Vagina (tissue), 2 donors: Measurements from ENCODE around the gene ASCL2. TPM values are rescaled to one million over a fixed set of nuclear protein-coding genes. Genes with fewer than 3 reads are reported as not detected.

Experiments used
- DNase-seq, 2 donors: peaks; one replicate each; pipeline ENCODE4 v3.0.0-alpha.2; 2017; ENCODE audit errors: extremely low spot score in 2 of 2
- H3K27ac ChIP-seq: fragments of 200-600 bp; sonication (generic); one replicate; pipeline ENCODE4 v1.5.1; 2019
- H3K27me3 ChIP-seq: fragments of 200-600 bp; sonication (generic); one replicate; pipeline ENCODE4 v1.5.1; 2019
- H3K36me3 ChIP-seq, 2 donors: fragments of 200-600 bp; sonication (generic); one replicate each; pipeline ENCODE4 v1.5.1; 2017 to 2019
- H3K4me1 ChIP-seq: fragments of 200-600 bp; sonication (generic); one replicate; pipeline ENCODE4 v1.5.1; 2019
- H3K4me3 ChIP-seq, 2 donors: fragments of 200-600 bp; sonication (generic); 1 replicate in 1 of 2; 2 replicates in 1 of 2; pipeline ENCODE4 v1.5.1; 2016 to 2019
- H3K9me3 ChIP-seq: fragments of 200-600 bp; sonication (generic); one replicate; pipeline ENCODE4 v1.5.1; 2019
- POLR2A ChIP-seq, 2 donors: fragments of 450-650 bp; IDR thresholded peaks; one replicate each; pipeline ENCODE4 v1.6.1; 2017; ENCODE audit warnings: antibody characterized with exemption in 2 of 2, mild to moderate bottlenecking in 2 of 2, moderate library complexity in 2 of 2
- POLR2AphosphoS5 ChIP-seq, 2 donors: sonication (generic); formaldehyde crosslinking; IDR thresholded peaks; one replicate each; pipeline ENCODE4 v1.9.0; 2017; ENCODE audit warnings: antibody characterized with exemption in 2 of 2, mild to moderate bottlenecking in 2 of 2, low read depth in 1 of 2; ENCODE audit not compliant: insufficient read depth in 1 of 2
- intact Hi-C: fragments of 100-400 bp; cut with DNase I; formaldehyde crosslinking; loops from one replicate; pipeline ENCODE4 v1.15.1; 2023
- total RNA-seq: library from RNA; depleted of rRNA; stranded (reverse); fragments of >200 nt; gene quantifications from one replicate; pipeline ENCODE4 v1.2.3, GENCODE V29; 2016
- TF ChIP-seq, protein P1 (sequence below), 3 experiments: fragments of 450-650 bp in 2 of 3; fragments of 200-600 bp in 1 of 3; sonication (generic) in 1 of 3; IDR thresholded peaks; one replicate each; pipeline ENCODE4 v1.5.1; 2017 to 2019; ENCODE audit warnings: antibody characterized with exemption in 3 of 3, mild to moderate bottlenecking in 2 of 3, moderate library complexity in 2 of 3

The ASCL2 gene
- total RNA-seq, 1 donor from 2014 or later = 3.7 TPM

DNA sequence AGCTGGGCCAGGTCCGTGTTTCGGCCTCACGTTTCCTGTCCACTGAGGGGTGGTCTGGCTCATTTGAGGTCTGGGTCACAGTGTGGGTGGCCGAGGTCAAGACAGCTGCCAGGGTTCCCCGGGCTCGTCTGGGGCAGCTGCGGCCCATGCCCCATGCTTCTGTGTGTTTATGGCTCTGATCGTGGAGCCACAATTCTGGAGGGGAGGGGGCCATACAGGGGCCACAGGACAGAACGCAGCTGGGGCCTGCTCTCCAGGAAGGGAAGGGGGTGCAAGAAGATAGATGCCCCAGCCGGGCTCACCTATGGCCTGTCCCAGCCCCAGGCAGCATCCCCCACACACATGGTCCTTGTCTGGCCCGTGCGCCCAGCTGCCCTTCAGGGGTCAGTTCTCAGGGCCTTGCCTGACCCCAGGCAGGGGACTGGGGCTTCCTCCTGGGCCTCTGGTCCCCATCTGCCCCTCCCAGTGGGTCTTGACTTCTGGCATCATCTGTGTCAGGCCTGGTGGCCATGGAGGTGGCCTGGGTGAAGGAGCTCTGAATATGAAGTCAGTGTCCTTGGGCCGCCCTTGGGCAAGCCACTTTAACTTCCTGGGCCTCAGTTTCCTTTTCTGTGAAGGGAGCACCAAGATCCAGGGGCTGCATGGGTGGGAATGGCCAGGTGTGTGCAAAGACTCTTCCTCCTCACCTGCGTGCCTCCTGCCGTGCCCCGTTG is 39.8 kb upstream of the ASCL2 start:
- Histone ChIP-seq H3K9me3 (no peaks in the 10 kb centered on the region), H3K4me1 (peaks cover 80% of the 10 kb centered on the region), H3K4me3 (no peak overlapping the region), H3K27ac (peak overlapping the region; percentile 97), H3K36me3 (no peaks in the 10 kb centered on the region), H3K27me3 (no peaks in the 10 kb centered on the region)
- DNase-seq = no peak
- intact Hi-C loops = no loop called here
- TF ChIP-seq POLR2AphosphoS5 (IDR thresholded peaks at IDR 0.05; ENCODE audit: insufficient read depth in 1 of 2, low read depth in 1 of 2) (no peak), POLR2A (IDR thresholded peaks at IDR 0.05) (no peak)
- TF ChIP-seq, protein P1, sequence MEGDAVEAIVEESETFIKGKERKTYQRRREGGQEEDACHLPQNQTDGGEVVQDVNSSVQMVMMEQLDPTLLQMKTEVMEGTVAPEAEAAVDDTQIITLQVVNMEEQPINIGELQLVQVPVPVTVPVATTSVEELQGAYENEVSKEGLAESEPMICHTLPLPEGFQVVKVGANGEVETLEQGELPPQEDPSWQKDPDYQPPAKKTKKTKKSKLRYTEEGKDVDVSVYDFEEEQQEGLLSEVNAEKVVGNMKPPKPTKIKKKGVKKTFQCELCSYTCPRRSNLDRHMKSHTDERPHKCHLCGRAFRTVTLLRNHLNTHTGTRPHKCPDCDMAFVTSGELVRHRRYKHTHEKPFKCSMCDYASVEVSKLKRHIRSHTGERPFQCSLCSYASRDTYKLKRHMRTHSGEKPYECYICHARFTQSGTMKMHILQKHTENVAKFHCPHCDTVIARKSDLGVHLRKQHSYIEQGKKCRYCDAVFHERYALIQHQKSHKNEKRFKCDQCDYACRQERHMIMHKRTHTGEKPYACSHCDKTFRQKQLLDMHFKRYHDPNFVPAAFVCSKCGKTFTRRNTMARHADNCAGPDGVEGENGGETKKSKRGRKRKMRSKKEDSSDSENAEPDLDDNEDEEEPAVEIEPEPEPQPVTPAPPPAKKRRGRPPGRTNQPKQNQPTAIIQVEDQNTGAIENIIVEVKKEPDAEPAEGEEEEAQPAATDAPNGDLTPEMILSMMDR (IDR thresholded peaks at IDR 0.05) = no peak

DNA sequence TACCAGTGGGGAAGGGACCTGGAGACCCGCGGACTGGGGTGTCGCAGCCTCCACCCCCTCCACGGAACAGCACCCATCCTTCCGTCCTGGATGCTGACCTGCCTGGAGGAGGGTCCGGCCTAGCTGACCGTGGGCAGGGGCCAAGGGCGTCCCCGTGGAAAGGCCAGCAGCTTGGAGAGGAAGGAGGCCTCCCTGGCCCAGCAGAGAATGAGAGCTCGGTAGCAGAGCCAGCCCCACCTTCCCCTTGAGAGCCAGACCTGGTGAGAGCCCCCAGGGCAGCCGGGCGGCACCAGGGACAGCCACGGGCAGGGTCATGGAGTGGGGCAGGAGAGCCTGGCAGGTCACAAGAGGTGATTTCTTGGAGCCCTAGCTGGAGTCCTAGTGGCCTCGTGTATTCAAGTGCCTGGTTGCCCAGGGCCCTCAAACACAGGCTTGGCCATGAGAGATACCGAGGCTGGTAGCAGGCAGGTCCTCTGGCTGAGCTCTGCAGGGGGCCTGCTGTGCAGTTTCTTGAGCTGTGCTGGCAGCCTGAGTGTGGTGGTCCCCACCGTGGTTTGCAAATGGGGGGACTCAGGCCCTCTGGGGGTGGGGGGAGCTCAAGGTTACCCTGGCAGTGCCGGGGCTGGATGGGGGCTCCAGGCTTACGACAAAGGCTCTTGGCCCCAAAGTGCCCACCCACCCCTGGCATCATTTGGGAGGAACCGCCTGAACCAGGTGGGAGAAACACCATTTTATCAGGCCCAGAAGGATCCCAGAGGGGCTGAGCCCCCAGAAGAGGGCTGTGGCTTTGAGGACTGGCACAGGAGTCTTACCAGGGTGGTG is 39.1 kb upstream of the ASCL2 start:
- Histone ChIP-seq H3K27ac (peak overlapping the region; percentile 51), H3K4me3 (no peak overlapping the region), H3K36me3 (no peaks in the 10 kb centered on the region), H3K4me1 (peaks cover 80% of the 10 kb centered on the region), H3K9me3 (no peaks in the 10 kb centered on the region), H3K27me3 (no peaks in the 10 kb centered on the region)
- TF ChIP-seq POLR2AphosphoS5 (IDR thresholded peaks at IDR 0.05; ENCODE audit: insufficient read depth in 1 of 2, low read depth in 1 of 2) (no peak), POLR2A (IDR thresholded peaks at IDR 0.05) (no peak)
- TF ChIP-seq, protein P1 (IDR thresholded peaks at IDR 0.05) = no peak
- intact Hi-C loops = loop anchor here (5.0 to 10.0 kb wide), 3 partner anchors 88 to 585 kb away; no protein-coding TSS in a partner anchor
- no peak for DNase-seq

DNA sequence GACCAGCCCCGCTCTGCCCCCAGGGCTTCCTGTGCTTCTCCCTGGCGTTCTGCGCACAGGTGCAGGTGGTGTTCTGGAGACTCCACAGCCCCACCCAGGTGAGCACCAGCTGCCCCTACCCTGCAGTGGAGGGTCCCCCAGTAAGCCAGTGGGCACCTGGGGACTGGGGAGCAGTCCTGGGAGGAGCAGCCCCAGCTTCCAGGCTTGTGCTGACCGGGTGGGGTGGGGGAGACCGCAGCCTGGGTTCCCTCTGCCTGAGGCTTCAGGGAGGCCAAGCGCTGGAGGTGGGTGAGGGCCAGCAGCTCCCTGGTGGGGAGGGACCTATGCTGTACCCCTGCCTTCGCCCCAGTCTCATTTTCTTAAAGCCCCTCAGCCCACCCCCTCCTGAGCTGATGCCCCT is 38.3 kb upstream of the ASCL2 start:
- H3K27ac ChIP-seq = peak overlapping the region; percentile 51
- TF ChIP-seq, protein P1 (IDR thresholded peaks at IDR 0.05) = no peak
- TF ChIP-seq POLR2A (IDR thresholded peaks at IDR 0.05) = no peak
- no peak for TF ChIP-seq POLR2AphosphoS5 (IDR thresholded peaks at IDR 0.05; ENCODE audit: insufficient read depth in 1 of 2, low read depth in 1 of 2)
- no peaks in the 10 kb centered on the region for H3K9me3 ChIP-seq
- no peaks in the 10 kb centered on the region for H3K27me3 ChIP-seq
- intact Hi-C loops = loop anchor here (5.0 to 10.0 kb wide), 3 partner anchors 89 to 586 kb away; no protein-coding TSS in a partner anchor
- no peak overlapping the region for H3K4me3 ChIP-seq
- H3K4me1 ChIP-seq = peaks cover 80% of the 10 kb centered on the region
- no peaks in the 10 kb centered on the region for H3K36me3 ChIP-seq
- no peak for DNase-seq

DNA sequence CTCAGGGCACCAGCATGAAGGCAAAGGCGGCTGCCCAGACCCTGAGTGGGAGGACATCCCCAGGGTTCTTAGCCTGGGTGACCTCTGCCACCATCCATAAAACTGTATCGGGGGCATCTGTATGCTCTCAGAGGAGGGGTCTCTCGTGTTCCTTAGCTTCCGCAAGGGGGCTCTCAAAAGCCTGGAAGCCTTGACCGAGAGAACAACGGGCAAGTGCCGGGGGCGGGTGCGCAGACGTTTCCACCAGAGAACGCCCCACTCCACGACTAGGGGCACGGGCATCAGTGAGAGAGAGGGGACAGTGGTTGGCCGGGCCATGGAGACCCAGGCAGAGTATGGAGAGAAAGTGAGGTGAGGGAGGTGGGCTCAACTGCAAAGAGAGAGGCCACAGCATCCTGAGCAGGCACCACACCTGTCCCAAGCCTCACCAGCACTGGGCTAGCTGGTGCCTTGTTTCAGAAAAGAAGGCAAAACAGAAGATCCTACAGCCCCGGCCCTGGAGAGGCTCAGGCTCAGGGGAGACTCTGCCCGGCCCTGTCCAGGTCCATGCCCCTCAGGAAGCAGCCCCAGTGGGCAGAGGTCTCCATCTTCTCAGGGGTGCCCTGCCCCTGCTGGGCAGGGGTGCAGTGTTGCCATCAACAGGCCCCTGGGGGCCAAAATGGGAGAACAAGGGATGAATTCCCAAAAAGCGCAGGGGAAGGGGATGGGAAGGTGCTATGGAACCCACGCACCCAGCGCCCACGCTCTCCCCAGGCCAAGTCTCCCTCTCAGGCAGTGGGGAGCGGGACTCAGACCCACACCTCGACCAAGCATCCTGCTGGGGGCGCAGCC is 37.3 kb upstream of the ASCL2 start:
- intact Hi-C loops = loop anchor here (2.0 to 10.0 kb wide), 4 partner anchors 90 to 587 kb away; no protein-coding TSS in a partner anchor

More for the DNA sequence above, 37.3 kb upstream of the ASCL2 start:
- H3K27ac ChIP-seq = peak overlapping the region; percentile 97
- no peak for TF ChIP-seq POLR2AphosphoS5 (IDR thresholded peaks at IDR 0.05; ENCODE audit: insufficient read depth in 1 of 2, low read depth in 1 of 2)
- no peak for TF ChIP-seq POLR2A (IDR thresholded peaks at IDR 0.05)
- TF ChIP-seq, protein P1 (IDR thresholded peaks at IDR 0.05) = no peak
- no peaks in the 10 kb centered on the region for H3K27me3 ChIP-seq
- no peak for DNase-seq
- H3K4me1 ChIP-seq = peaks cover 80% of the 10 kb centered on the region
- peak overlapping the region in 1 of 2 donors; percentile 15 for H3K4me3 ChIP-seq
- H3K36me3 ChIP-seq = no peaks in the 10 kb centered on the region
- H3K9me3 ChIP-seq = no peaks in the 10 kb centered on the region
